Endothelial cell of umbilical vein (primary cell): ENCODE measurements around the gene CENPS. TPM values are rescaled to one million over a fixed set of nuclear protein-coding genes. Genes with fewer than 3 reads are reported as not detected.
A peak's percentile ranks its signal among the peaks of the same experiment; 100 is the strongest.

Experiments used
- BruUV-seq: library from RNA; stranded (reverse); fragments of 400-500 nt; replicated peaks from 2 replicates; lab custom pipeline; 2021; lab: Mats Ljungman, UMichigan
- CTCF ChIA-PET: fragments of 300-600, 350-600 bp; sonication (Branson Sonifier 250); formaldehyde crosslinking; loops from one replicate; lab custom pipeline; 2021; ENCODE audit warnings: antibody characterized with exemption, inconsistent platforms; lab: Charles Lee
- POLR2A ChIA-PET: fragments of 300-600, 350-600 bp; sonication (Branson Sonifier 250); formaldehyde crosslinking; loops from one replicate; lab custom pipeline; 2021; ENCODE audit warnings: antibody characterized with exemption, inconsistent platforms; lab: Charles Lee
- DNase-seq: peaks from one replicate; pipeline ENCODE4 v3.0.0-alpha.2; 2011; ENCODE audit warnings: low read depth, low spot score
- FAIRE-seq: peaks from 2 replicates; lab custom pipeline; 2011; peaks lifted over from hg19 to GRCh38; lab: Jason Lieb, UNC
- H2AFZ ChIP-seq: 2 replicates; pipeline ENCODE4 v1.6.0; 2012; ENCODE audit warnings: low read depth, low read length, control low read depth, inconsistent platforms
- H3K27ac ChIP-seq: 2 replicates; pipeline ENCODE4 v1.5.1; 2011; ENCODE audit warnings: low read depth, mild to moderate bottlenecking, control low read depth, low read length, moderate library complexity; ENCODE audit not compliant: insufficient read depth
- H3K27me3 ChIP-seq, 2 experiments: 2 replicates each; pipeline versions ENCODE4 v1.6.0 to v1.6.1; 2011; ENCODE audit warnings: low read length in 2 of 2, mixed read lengths in 1 of 2; ENCODE audit not compliant: control insufficient read depth in 2 of 2, insufficient read depth in 2 of 2
- H3K36me3 ChIP-seq, 2 experiments: 2 replicates in 1 of 2; 3 replicates in 1 of 2; pipeline ENCODE4 v1.5.1; 2011; ENCODE audit warnings: low read length in 2 of 2, mild to moderate bottlenecking in 1 of 2, moderate library complexity in 1 of 2; ENCODE audit not compliant: control insufficient read depth in 2 of 2, insufficient read depth in 2 of 2; ENCODE audit errors: extremely low read depth in 1 of 2
- H3K4me1 ChIP-seq: 3 replicates; pipeline ENCODE4 v1.5.1; 2011; ENCODE audit warnings: mild to moderate bottlenecking, low read length; ENCODE audit not compliant: control insufficient read depth, insufficient read depth; ENCODE audit errors: extremely low read depth
- H3K4me2 ChIP-seq: 2 replicates; pipeline ENCODE4 v1.6.1; 2011; ENCODE audit warnings: low read length, control low read depth, mixed read lengths; ENCODE audit not compliant: insufficient read depth
- H3K4me3 ChIP-seq, 3 experiments: fragments of 200-600 bp in 1 of 3; sonication (generic), shearing (Covaris generic) in 1 of 3; replicated peaks in 1 of 3; 2 replicates each; pipeline ENCODE4 v1.5.1; 2011 to 2016; ENCODE audit warnings: control low read depth in 3 of 3, low read length in 3 of 3, mild to moderate bottlenecking in 2 of 3, inconsistent platforms in 1 of 3, low read depth in 1 of 3, moderate library complexity in 1 of 3; ENCODE audit not compliant: insufficient read depth in 1 of 3
- H3K79me2 ChIP-seq: 2 replicates; pipeline ENCODE4 v1.6.0; 2012; ENCODE audit warnings: low read length, inconsistent platforms; ENCODE audit not compliant: control insufficient read depth, insufficient read depth
- H3K9ac ChIP-seq: replicated peaks from 2 replicates; pipeline ENCODE3; 2011; ENCODE audit warnings: low read length, control low read depth; ENCODE audit not compliant: insufficient read depth; ENCODE audit errors: extremely low read depth
- H3K9me1 ChIP-seq: replicated peaks from 3 replicates; pipeline ENCODE4 v1.6.0; 2011; ENCODE audit warnings: mild to moderate bottlenecking, low read length; ENCODE audit not compliant: control insufficient read depth, insufficient read depth; ENCODE audit errors: extremely low read depth
- H3K9me3 ChIP-seq: replicated peaks from 2 replicates; pipeline ENCODE4 v1.5.1; 2012; ENCODE audit warnings: low read length, inconsistent platforms; ENCODE audit not compliant: control insufficient read depth, insufficient read depth
- H4K20me1 ChIP-seq: replicated peaks from 2 replicates; pipeline ENCODE3; 2011; ENCODE audit warnings: mild to moderate bottlenecking, low read length; ENCODE audit not compliant: control insufficient read depth, insufficient read depth; ENCODE audit errors: extremely low read depth
- FOS ChIP-seq: IDR thresholded peaks from 2 replicates; pipeline ENCODE4 v1.6.1; 2011; ENCODE audit warnings: mild to moderate bottlenecking, low read length, moderate library complexity, borderline replicate concordance; ENCODE audit not compliant: insufficient read depth
- GATA2 ChIP-seq: IDR thresholded peaks from 2 replicates; pipeline ENCODE4 v1.7.0; 2011; ENCODE audit warnings: low read depth, mild to moderate bottlenecking, moderate library complexity, mixed read lengths, low read length; ENCODE audit not compliant: insufficient read length, insufficient read depth
- JUN ChIP-seq: IDR thresholded peaks from 2 replicates; pipeline ENCODE4 v1.6.1; 2011; ENCODE audit warnings: borderline replicate concordance, low read depth; ENCODE audit not compliant: insufficient read length, insufficient read depth
- MYC ChIP-seq: IDR thresholded peaks from one replicate; pipeline ENCODE4 v1.6.1; 2011; ENCODE audit warnings: mild to moderate bottlenecking, low read depth, low read length
- POLR2A ChIP-seq: IDR thresholded peaks from 2 replicates; pipeline ENCODE4 v1.6.1; 2012; ENCODE audit warnings: low read depth, mild to moderate bottlenecking, control low read depth, low read length
- POLR2AphosphoS5 ChIP-seq: IDR thresholded peaks from 2 replicates; pipeline ENCODE4 v1.6.1; 2012; ENCODE audit warnings: low read depth, mild to moderate bottlenecking, control low read depth, low read length, moderate library complexity; ENCODE audit not compliant: insufficient read depth
- dilution Hi-C: fragments of 300-500 bp; cut with MboI; formaldehyde crosslinking; loops from one replicate; pipeline ENCODE4 v1.15.0; 2019; ENCODE audit warnings: low sequenced_read_pairs; ENCODE audit not compliant: extremely low pct_ligation_motif_present
- intact Hi-C: fragments of 100-400 bp; cut with micrococcal nuclease; formaldehyde crosslinking; loops from one replicate; pipeline ENCODE4 v1.10.0; 2022
- polyA plus RNA-seq, 4 experiments: library from polyadenylated mRNA; depleted of rRNA in 3 of 4; stranded (reverse) in 3 of 4; unstranded in 1 of 4; fragments of >200 nt; gene quantifications; 2 replicates each; pipeline versions ENCODE4 v1.2.1 to v1.2.3, GENCODE V29; 2011 to 2012; ENCODE audit warnings: missing spikeins in 1 of 4
- total RNA-seq: library from RNA; stranded (reverse); gene quantifications from 2 replicates; pipeline ENCODE4 v1.2.3, GENCODE V29; 2021
- TF ChIP-seq, protein P1 (sequence below): IDR thresholded peaks from 2 replicates; pipeline ENCODE4 v1.6.1; 2011; ENCODE audit not compliant: insufficient read depth, insufficient read length

The CENPS gene
- total and polyA plus RNA-seq, 2 donors (not counting 3 experiments of a cell fraction or from before 2014, with no cell fraction given): 10.2 to 16.2 TPM

DNA sequence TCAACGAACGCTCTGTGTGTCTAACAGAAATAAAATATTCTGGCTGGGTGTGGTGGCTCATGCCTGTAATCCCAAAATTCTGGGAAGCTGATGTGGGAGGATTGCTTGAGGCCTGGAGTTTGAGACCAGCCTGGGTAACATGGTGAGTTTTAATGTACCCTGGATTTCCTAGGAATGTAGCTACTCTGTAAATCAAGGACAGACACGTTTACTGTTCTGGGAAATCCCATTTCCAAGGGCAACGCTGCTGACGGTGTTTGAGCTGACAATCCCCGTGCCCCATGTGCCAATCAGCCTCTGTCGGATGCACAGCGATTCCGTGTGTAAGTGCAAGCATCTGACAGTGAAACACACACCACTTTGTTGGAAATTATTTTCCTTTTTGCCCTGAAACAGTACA is 27.6 kb downstream of the CENPS start:
- Histone ChIP-seq H3K4me1 (peaks cover 20% of the 10 kb centered on the region), H3K36me3 (peaks cover 0 to 11% of the 10 kb centered on the region in 2 experiments), H3K4me2 (peak overlapping the region; percentile 7), H3K79me2 (no peaks in the 10 kb centered on the region), H3K27ac (peak overlapping the region; percentile 8), H3K9ac (no peak overlapping the region), H3K27me3 (no peaks in the 10 kb centered on the region), H3K9me3 (no peaks in the 10 kb centered on the region), H2AFZ (no peak overlapping the region), H3K9me1 (no peaks in the 10 kb centered on the region), H3K4me3 (no peak overlapping the region), H4K20me1 (no peaks in the 10 kb centered on the region)
- dilution Hi-C loops: no loop called here
- intact Hi-C loops: no loop called here
- FAIRE-seq (peak; percentile 12), DNase-seq (no peak)
- TF ChIP-seq JUN (no peak), MYC (no peak), POLR2AphosphoS5 (no peak), POLR2A (no peak), GATA2 (no peak)
- TF ChIP-seq, protein P1, sequence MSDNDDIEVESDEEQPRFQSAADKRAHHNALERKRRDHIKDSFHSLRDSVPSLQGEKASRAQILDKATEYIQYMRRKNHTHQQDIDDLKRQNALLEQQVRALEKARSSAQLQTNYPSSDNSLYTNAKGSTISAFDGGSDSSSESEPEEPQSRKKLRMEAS: no peak
- no TSS peak for BruUV-seq
- ChIA-PET POLR2A (no interaction called here), CTCF (interaction anchor here (0.8 to 1.6 kb wide), 5 partner anchors 15 to 409 kb away, joined by 3 to 20 read pairs (median 5); partner anchors contain the start of gene CENPS)

DNA sequence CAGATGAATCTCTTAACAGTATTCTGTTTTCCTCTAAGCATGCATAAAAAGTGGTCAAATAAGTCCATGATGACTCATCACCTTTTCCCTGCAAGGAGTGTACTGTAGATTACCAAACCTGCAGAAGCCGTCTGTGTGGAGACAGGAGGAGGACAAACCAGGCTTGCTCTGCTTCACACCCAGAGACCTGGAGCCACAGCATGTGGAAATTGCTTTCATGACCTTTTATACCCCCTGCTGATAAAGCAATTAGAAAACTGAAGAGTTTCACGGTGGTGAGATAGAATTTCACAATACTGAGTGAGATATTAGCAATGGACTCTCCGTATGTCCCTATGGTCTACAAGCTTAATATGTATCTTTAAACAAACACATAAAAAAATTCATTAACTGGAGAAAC is 29.0 kb downstream of the CENPS start:
- no peak for TF ChIP-seq GATA2
- no peak for TF ChIP-seq POLR2AphosphoS5
- TF ChIP-seq FOS: peak; percentile 72
- peak; percentile 70 for TF ChIP-seq JUN
- Histone ChIP-seq H3K9ac (no peak overlapping the region), H3K4me2 (peak overlapping the region; percentile 8), H3K9me1 (no peaks in the 10 kb centered on the region), H3K4me1 (peaks cover 20% of the 10 kb centered on the region), H3K9me3 (no peaks in the 10 kb centered on the region), H2AFZ (no peak overlapping the region), H3K27ac (no peak overlapping the region), H3K36me3 (peaks cover 3 to 17% of the 10 kb centered on the region in 2 experiments), H3K79me2 (no peaks in the 10 kb centered on the region), H4K20me1 (no peaks in the 10 kb centered on the region), H3K4me3 (no peak overlapping the region), H3K27me3 (no peaks in the 10 kb centered on the region)
- DNase-seq (peak; percentile 56), FAIRE-seq (peak; percentile 94)
- POLR2A ChIA-PET: no interaction called here
- dilution Hi-C loops: no loop called here
- no TSS peak for BruUV-seq
- CTCF ChIA-PET: interaction anchor here (1.7 kb wide), 1 partner anchor 34 kb away, joined by 6 read pairs; no protein-coding TSS in a partner anchor
- intact Hi-C loops: loop anchor here (1.0 kb wide), 1 partner anchor 13 kb away; the partner anchor contains the start of gene DFFA
